CD4-positive, alpha-beta T cell treated with Interleukin-2 at 100 ng/mL for 4 hours (primary cell): Measurements from ENCODE around the gene CHMP1A.
"Not testable (repeated sequence)": the region's sequence is repeated elsewhere in the genome, so short reads cannot be mapped to it uniquely, and the experiment has no call there.

Experiments
- DNase-seq: peaks from one replicate; pipeline ENCODE4 v3.0.0-alpha.2; 2020; ENCODE audit warnings: low spot score

The CHMP1A gene

GRCh38 chr16:89691986-89692569 lies 34.6 kb upstream of the CHMP1A start:
- no peak for DNase-seq

- no peak for DNase-seq
Measured at GRCh38 chr16:89691231-89691985, 33.9 kb upstream of the CHMP1A start.

- no peak for DNase-seq
Measured at GRCh38 chr16:89690392-89690901, 32.9 kb upstream of the CHMP1A start.

DNA sequence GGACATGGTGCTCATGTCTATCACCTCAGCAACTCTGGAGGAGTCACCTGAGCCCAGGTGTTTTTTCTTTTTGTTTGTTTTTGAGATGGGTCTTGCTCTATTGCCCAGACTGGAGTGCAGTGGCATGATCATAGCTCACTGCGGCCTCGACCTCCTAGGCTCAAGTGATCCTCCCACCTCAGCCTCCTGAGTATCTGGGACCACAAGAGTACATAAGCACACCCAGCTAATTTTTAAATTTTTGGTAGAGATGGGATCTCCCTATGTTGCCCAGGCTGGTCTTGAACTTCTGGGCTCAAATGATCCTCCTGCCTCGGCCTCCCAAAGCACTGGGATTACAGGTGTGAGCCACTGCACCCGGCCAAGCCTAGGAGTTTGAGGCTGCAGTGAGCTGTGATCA lies 32.1 kb upstream of the CHMP1A start:
- DNase-seq, result not testable (repeated sequence)

DNA sequence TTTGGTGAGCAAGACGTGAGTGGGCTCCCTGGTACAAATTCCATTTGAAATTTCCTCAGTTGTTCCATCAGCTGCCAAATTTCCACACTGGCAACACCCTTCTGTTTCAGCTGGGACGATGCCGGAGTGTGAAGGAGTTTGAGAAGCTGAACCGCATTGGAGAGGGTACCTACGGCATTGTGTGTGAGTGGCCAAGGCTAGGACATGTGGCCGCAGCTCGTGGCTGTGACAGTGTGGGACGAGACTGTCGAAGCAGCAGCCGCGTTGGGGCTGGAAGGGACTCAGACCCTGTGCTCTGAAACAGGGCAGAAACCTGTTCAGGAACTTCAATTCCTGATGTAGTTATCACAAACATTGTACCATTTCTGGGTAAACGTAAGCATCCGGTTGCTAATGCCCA lies 31.6 kb upstream of the CHMP1A start:
- no peak for DNase-seq

- DNase-seq, result no peak
Measured at GRCh38 chr16:89688395-89688794, 30.9 kb upstream of the CHMP1A start.

DNA sequence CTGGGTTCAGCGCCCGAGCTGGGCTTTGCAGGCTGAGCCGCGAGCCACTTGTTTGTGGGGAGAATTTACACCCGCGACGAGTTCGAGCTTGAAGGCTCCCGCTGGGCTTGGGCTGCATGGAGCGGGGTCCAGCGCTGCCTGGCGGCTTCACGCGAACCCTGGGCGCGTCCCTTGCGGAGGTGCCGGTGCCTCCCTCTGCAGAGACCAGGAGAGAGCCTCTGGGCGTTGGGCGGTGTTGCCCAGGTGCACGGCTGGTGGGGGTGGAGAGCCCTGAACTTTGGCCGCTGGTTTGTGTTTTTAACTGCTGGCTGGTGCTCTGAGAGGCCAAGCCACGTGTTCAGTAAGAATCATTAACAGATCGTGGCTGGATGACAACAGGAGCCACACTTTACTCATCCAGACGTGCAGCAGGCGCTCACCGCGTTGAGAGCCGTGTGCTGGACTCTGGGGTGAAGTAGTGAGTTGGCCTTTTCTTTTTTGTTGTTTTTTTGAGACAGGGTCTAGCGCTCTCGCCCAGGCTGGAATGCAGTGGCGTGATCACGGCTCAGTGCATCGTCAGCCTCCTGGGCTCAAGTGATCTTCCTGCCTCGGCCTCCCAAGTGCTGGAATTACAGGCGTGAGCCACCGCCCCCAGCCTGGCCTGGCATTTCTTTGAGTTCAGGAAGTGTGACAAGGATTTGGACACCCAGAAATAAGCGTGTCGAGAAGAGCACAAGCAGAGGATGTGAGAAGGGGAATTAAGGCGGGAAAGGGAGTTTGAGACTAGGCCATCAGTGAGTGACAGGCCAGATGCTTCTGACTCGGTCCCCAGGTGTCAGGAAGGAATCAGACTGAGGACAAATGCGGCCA lies 29.8 kb upstream of the CHMP1A start:
- DNase-seq, result no peak

- peak; percentile 90 for DNase-seq
Measured at GRCh38 chr16:89686520-89687091, 29.1 kb upstream of the CHMP1A start, which contains the start of gene CDK10. Gene CDK10, plus strand, starts transcription at chr16:89686689. Its CDS starts 22 bp downstream, at chr16:89686711.

DNA sequence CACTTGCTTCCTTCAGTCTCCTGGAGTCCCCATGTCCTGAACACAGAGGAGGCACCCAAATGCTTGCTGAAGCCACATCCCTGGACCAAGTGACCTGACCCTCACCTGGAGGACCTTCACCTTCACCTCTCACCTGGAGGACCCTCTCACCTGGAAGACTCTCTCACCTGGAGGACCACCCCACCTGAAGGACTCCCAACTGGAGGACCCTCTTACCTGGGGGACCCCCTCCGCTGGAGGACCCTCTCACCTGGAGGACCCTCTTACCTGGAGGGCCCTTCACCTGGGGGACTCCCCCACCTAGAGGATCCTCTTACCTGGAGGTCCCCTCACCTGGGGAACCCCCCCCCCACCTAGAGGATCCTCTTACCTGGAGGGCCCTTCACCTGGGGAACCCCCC lies 28.4 kb upstream of the CHMP1A start:
- DNase-seq, result no peak

DNA sequence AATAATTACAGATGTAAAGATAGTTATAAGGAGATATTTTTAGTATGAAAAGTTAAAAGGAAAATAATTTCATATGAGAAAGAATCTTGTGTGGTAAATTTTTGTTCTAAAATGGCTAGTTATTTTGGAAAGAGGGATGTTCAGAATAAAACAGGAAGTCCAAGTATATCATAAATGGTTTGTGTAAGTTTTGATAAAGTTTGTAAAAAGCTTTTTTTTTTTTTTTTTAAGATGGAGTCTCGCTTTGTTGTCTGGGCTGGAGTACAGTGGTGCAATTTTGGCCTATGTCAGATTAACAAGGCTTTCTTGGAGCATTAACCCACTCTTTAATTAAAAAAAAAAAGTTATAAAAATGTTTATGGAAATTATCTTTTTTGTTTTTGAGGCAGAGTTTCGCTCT lies 20.8 kb upstream of the CHMP1A start:
- no peak for DNase-seq

- no peak for DNase-seq
Measured at GRCh38 chr16:89672177-89672941, 14.9 kb upstream of the CHMP1A start.

DNA sequence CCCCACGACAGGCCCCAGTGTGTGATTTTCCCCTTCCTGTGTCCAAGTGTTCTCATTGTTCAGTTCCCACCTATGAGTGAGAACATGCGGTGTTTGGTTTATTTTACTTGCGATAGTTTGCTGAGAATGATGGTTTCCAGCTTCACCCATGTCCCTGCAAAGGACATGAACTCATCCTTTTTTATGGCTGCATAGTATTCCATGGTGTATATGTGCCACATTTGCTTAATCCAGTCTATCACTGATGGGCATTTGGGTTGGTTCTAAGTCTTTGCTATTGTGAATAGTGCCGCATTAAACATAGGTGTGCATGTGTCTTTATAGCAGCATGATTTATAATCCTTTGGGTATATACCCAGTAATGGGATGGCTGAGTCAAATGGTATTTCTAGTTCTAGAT lies 14.1 kb upstream of the CHMP1A start:
- DNase-seq, result not testable (repeated sequence)

GRCh38 chr16:89670496-89671431 lies 13.3 kb upstream of the CHMP1A start:
- no peak for DNase-seq

DNA sequence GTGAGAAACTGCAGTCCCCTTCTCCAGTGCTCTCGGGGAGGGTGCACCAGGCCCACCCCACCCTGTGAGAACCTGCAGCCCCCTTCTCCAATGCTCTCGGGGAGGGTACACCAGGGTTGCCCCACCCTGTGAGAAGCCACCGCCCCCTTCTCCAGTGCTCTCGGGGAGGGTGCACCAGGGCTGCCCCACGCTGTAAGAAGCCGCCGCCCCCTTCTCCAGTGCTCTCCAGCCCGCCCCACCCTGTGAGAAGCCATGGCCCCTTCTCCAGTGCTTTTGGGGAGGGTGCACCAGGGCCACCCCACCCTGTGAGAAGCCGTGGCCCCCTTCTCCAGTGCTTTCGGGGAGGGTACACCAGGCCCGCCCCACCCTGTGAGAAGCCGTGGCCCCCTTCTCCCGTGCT lies 12.2 kb upstream of the CHMP1A start:
- no peak for DNase-seq

GRCh38 chr16:89668790-89669158 lies 11.3 kb upstream of the CHMP1A start:
- DNase-seq, result no peak

GRCh38 chr16:89667633-89668032 lies 10.1 kb upstream of the CHMP1A start:
- DNase-seq, result no peak

GRCh38 chr16:89667000-89667399 lies 9.5 kb upstream of the CHMP1A start:
- DNase-seq, result not testable (repeated sequence)

- not testable (repeated sequence) for DNase-seq
Measured at GRCh38 chr16:89664238-89664637, 6.7 kb upstream of the CHMP1A start.

DNA sequence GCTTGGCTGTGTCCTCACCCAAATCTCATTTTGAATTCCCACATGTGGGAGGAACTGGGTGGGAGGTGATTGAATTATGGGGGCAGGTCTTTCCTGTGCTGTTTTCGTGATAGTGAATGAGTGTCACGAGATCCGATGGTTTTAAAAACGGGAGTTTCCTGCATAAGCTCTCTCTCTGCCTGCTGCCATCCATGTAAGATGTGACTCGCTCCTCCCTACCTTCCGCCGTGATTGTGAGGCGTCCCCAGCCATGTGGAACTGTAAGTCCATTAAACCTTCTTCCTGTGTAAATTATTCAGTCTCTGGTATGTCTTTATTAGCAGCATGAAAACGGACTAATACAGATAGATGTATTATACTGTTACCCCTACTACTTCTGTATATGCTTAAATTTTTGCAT lies 3.7 kb upstream of the CHMP1A start:
- DNase-seq, result no peak

DNA sequence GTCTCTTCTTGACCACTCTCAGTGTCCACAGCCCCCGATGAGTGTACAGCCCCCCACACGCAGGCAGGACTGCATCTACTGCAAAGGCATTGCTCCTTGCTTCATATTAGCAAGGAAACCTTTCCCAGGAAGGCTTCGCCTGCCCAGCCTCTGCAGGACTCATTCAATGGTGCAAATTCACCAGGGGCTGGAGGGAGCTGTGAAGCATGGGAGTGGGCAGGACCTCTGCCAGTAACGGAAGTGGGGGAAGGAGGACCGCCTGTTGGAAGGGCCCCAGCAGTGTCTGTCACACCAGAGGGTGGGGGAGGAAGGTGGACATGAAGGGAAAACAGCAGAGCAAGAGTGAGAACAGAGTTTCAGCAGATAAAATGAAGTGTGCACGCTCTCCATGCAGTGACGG lies 2.6 kb upstream of the CHMP1A start:
- DNase-seq, result no peak
